Jurkat, Clone E6-1 (cell line): ENCODE results near the gene TMEM121B. TPM values are rescaled to one million over a fixed set of nuclear protein-coding genes. Genes with fewer than 3 reads are reported as not detected.
"Not testable (repeated sequence)": the region's sequence is repeated elsewhere in the genome, so short reads cannot be mapped to it uniquely, and the experiment has no call there.

Experiments
- DNase-seq: peaks from one replicate; pipeline ENCODE4 v3.0.0-alpha.2; 2011; ENCODE audit warnings: low read depth, low spot score
- H3K4me3 ChIP-seq: 2 replicates; pipeline ENCODE4 v1.5.1; 2011; ENCODE audit warnings: mild to moderate bottlenecking, low read length, control low read depth, moderate library complexity
- polyA plus RNA-seq: library from polyadenylated mRNA; unstranded; fragments of >200 nt; gene quantifications from one replicate; pipeline ENCODE4 v1.2.1, GENCODE V29; 2012; ENCODE audit warnings: missing spikeins; ENCODE audit not compliant: insufficient read length, insufficient read depth

The TMEM121B gene
- 1.7 TPM for polyA plus RNA-seq

DNA sequence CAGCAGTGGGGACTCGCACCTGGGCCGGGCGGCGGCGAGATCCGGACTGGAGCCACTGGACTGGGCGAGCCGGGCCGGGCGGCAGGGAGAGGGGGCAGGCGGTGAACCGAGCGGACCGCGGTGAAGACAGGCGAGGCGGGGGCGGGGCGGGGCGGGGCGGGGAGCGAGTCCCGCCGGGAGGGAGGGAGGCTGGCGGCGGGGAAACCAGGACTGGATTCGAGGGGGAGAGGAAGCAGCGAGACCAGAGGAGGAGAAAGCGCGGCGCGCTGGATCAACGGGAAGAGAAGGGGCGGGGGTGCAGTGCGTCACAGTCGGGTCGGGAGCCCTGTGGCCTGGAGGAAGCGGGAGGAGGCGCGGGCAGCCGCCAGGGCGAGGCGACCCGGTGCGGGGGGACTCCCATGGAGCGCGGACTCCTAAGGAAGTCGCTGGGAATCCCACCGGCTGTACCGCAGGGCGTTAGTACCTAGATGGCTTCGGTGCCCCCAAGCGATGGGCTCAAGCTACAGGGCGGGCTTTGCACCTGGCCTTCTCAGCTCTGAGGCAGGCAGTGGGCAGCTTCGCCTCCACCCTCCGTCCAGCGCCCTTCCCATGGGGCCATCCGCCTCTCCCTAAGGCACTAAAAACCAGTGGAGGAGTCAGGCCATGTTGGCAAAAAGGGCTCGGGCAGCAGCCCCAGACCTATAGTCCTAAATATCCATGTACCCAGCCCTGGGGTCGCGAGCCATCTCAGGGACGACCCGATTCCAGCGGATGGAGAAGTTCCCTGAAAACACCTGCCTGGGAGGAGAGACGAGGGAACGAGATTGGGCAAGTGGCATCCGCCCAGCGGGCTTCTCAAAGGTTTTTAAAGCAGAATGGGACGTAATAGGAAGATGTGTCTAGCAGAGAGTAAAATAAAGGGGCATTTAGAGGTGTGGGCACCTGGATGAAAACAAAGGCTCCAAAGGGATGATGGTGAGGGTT lies at the start of gene TMEM121B:
Gene TMEM121B, minus strand, starts transcription at position 128 of the 963 bp plus-strand sequence. CDS start 233 bp downstream, outside the sequence.
- peak; percentile 54 for DNase-seq
- peak within 1 kb of the TSS; percentile 43 for H3K4me3 ChIP-seq

DNA sequence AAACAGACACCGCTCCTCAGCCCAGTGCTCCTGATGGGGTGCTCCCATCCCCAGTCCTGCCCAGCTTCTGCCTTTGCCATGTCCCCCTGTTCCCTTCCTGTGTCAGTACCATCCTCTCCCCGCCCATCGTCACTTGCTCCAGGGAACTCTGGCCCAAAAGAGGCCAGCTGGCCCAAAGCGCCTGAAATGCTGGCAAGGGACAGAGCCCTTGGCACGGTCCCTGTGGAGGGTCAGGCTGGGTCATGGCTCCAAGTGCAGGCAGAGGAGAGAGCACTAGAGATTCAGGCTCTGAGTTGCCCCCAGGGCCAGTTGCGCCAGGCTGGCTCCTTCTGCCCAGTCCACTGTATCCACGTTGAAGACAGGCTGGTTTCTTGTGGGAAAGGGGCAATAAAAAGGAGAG lies 46.3 kb upstream of the TMEM121B start:
- H3K4me3 ChIP-seq: no peak overlapping the region
- DNase-seq: no peak

DNA sequence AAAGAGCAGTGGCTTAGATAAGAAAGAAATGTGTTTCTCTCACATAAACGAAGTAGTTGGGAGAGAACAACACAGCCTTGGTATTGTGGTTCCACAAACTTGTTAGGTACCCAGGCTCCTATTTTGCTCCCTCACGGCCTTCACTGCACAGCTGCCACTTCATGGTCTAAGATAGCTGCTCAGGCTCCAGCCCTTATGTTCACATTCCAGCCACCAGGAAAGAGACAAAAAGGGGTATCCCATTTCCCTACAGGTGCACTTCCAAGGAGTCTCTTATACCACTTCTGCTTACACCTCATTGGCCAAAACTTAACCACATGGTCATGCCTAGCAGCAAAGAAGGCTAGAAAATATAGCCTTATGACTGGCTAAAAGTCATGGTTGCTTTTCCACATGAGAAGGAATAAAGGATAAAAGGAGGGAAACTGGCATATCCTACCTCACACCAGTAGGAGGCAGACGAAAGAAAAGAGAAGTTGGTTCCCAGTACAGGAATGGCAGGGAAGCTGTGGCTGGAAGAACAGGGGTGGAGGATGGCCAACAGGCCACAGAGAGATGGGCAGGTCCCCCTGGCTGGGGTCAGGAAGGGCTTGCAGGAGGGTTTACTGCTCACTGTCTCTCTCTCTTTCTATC lies 43.3 kb upstream of the TMEM121B start:
- no peak for DNase-seq
- H3K4me3 ChIP-seq: no peak overlapping the region

DNA sequence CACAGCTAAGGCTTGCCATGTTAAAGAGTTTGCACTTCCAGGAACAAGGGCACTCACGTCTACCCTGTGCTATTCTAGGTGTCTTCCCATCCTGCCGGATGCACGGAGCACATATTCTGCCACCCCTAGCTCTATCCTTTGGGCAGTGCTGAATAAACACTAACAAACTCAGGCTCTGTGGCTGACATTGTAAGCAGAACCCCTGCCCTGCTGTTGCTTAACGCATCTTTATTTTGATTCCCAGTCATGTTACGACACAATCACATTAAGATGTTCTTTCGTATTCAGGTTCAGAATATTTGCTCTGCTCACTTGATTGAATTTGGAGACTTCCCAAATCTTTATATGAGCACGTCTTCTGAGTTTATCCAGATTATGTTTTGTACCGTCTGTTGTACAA lies 41.6 kb upstream of the TMEM121B start:
- H3K4me3 ChIP-seq: no peak overlapping the region
- no peak for DNase-seq

GRCh38 chr22:17161991-17162390 lies 40.8 kb upstream of the TMEM121B start:
- no peak overlapping the region for H3K4me3 ChIP-seq
- no peak for DNase-seq

DNA sequence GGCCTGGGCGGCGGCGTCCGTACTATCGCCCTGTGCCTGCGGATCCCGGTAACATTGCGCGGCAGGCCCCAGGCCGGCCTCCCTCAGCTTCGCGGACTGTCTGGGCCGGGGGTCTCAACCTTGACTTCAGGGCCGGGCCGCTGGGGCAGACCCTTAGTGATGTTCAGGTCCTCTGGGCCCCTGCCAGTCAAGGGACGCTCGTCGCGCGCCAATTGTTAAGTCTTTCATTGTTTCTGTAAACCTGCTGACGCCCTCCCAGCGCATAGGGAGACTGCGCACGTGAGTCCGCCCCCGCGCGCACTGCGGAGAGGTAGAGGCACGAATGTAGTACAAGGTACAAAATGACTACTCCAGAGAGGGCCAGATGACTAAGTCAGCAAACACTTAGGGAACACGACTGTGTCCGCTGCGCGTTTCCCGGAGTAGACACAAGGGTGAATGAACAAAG lies 38.4 kb upstream of the TMEM121B start:
- DNase-seq: peak; percentile 42
- peak overlapping the region; percentile 86 for H3K4me3 ChIP-seq

- peak within 1 kb of the TSS; percentile 86 for H3K4me3 ChIP-seq
- peak; percentile 78 for DNase-seq
Observed at GRCh38 chr22:17158568-17159503, 37.7 kb upstream of the TMEM121B start, which contains the start of gene HDHD5. Gene HDHD5 (minus strand): TSS chr22:17159277. CDS start chr22:17159251, 26 bp downstream.

DNA sequence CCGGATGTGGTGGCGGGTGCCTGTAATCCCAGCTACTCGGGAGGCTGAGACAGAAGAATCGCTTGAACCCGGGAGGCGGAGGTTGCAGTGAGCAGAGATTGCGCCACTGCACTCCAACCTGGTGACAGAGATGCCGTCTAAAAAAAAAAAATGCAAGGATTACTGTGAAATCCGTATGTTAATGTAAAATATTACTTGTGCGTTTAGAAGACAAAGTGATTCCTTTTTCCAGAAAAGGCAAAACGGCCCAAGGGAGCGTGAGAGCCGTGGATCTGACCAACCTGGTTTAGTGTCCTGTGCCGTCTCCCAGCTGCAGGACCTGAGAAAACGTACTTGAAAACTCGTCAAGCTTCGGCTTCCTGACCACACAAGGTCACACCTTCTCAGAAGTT lies 37.0 kb upstream of the TMEM121B start:
- peak overlapping the region; percentile 85 for H3K4me3 ChIP-seq
- no peak for DNase-seq

DNA sequence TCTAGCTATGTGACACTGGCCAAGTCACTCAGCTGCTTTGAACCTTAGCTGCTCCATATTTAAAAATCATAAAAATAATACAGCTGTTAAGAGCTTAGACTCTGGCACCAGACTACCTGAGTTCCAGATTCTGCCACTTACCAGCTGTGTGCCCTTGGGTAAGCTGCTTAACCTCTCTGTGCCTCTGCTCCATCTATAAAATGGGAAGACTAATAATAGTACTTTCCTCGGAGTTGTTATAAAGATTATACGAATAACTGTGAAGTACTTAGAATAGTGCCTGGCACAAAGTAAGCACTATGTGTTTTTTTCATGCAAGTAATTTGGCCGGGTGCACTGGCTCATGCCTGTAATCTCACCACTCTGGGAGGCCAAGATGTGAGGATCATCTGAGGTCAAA lies 36.6 kb upstream of the TMEM121B start:
- DNase-seq: no peak
- H3K4me3 ChIP-seq: peak overlapping the region; percentile 85

DNA sequence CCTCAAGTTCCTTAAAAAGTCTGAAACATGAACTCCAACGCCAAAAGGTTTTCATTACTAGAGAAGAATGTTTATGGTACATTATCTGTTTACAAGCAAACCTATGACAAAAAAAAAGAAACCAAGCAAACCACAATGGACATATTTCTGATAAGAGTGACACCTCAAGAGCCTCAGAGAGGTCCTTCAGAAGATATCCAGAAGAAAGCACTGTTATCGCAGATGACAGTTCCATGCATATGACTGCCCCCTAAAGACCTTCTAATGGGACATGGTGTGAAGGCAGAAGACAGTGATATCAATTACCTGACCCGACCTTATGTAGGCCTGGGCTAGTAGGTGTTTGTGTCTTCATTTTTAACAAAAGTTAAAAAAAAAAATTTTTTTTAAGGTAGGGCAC lies 34.8 kb upstream of the TMEM121B start:
- H3K4me3 ChIP-seq: no peak overlapping the region
- no peak for DNase-seq

DNA sequence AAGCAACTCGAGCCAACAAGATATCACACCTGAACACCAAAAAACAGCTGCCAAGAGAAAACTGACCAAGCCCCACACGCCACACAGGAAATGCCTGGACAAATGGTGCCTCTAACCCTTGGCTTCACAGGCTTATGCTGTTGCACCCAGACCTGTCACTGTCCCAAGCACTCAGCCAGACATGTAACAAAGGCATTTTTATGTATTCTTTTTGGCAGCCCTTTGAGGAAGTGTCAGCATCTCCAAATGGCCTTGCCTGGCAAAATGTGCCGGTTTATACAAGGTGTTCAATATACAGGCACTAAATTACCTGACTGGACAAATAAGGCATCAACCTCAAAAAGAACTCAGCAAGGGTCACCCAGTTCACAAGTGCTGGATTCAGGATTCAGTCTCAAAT lies 31.8 kb upstream of the TMEM121B start:
- no peak for DNase-seq
- H3K4me3 ChIP-seq: no peak overlapping the region

- no peak for DNase-seq
- no peak overlapping the region for H3K4me3 ChIP-seq
Observed at GRCh38 chr22:17152340-17152739, 31.2 kb upstream of the TMEM121B start.

DNA sequence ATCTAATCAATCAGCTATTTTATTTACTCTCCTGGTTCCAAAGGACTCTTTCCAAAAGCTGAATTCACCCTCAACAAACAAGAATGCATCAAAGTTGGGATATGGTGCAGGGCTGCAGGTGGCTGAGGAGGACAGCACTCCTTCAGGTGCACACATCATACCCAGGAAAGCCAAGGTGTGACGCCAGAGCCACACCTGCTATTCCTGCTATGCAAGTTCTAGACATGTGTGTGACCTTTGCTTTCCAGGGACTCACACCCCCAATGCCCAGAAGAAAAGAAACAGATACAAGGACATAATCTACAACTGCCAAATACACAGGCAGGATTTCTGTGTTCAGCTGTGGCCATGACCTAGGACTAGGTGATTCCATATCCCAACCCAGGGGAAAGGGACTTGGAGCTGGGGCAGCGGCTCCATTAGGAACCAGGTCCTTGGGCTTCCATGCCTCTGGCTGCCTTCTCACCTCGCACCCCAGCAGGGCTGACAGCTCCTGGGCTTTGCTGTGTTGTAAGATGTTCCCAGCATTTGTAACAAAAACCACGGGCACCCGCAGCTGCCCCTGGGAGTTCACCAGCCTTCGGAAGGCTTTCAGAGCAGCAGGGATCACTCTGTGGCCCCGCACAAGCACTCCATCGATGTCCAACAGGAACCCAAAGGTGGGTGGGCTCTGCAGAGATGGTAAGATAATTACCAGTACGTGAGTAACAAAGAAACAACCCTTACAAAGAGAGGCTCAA lies 28.1 kb upstream of the TMEM121B start:
- no peak for DNase-seq

GRCh38 chr22:17147458-17147857 lies 26.3 kb upstream of the TMEM121B start:
- H3K4me3 ChIP-seq, DNase-seq: not testable (repeated sequence)

More for the DNA sequence above, 28.1 kb upstream of the TMEM121B start:
- no peak overlapping the region for H3K4me3 ChIP-seq

DNA sequence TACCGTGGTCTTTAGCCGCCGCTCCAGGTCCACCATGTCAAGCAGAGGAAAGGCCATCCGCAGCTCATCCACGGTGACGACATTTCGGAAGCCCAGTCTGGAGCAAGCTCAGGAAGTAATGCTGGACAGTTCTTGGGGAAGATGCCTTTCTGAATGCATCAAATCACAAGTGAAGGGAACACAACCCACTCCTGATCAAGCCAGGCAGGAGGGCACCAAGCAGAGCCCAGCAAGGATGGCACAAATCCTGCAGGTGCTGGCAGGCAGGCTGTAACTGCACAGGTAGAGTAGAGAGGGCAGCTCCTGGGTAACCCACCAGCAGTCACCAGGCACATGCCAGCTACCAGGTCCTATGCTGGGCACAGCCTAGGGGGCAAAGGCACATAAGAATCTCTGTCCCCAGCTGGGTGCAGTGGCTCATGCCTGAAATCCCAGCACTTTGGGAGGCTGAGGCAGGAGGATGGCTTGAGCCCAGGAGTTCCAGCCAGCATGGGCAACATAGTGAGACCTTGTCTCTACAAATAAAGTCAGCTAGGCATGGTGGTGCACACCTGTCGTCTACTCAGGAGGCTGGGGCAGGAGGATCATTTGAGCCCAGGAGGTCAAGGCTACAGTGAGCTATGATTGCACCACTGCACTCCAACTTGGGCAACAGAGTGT lies 24.0 kb upstream of the TMEM121B start:
- DNase-seq: no peak

GRCh38 chr22:17143826-17144225 lies 22.7 kb upstream of the TMEM121B start:
- no peak for DNase-seq
- no peak overlapping the region for H3K4me3 ChIP-seq

More for the DNA sequence above, 24.0 kb upstream of the TMEM121B start:
- no peak overlapping the region for H3K4me3 ChIP-seq

GRCh38 chr22:17143101-17143500 lies 21.9 kb upstream of the TMEM121B start:
- no peak for DNase-seq
- H3K4me3 ChIP-seq: no peak overlapping the region
